HepG2 (cell line): ENCODE data around the gene NSUN6. TPM values are rescaled to one million over a fixed set of nuclear protein-coding genes. Genes with fewer than 3 reads are reported as not detected.

Experiments used
- ATAC-seq: fragments of 200-7000 bp; cut with Tn5 transposase; 3 replicates; pipeline ENCODE4 v1.9.1; 2020; ENCODE audit warnings: mild to moderate bottlenecking, moderate library complexity
- BruUV-seq: library from RNA; stranded (reverse); fragments of 400-500 nt; replicated peaks from 2 replicates; lab custom pipeline; 2021; lab: Mats Ljungman, UMichigan
- CTCF ChIA-PET: fragments of 300-600 bp; formaldehyde crosslinking; extraction: SDS; loops from one replicate; lab custom pipeline; 2021; ENCODE audit warnings: low total read pairs, inconsistent platforms, low intra/inter-chr PET ratio; lab: Yijun Ruan, JAX
- POLR2A ChIA-PET: fragments of 350-600 bp; sonication (Branson Sonifier 250); formaldehyde crosslinking; loops from one replicate; lab custom pipeline; 2020; ENCODE audit warnings: antibody characterized with exemption, inconsistent platforms; lab: Yijun Ruan, JAX
- DNase-seq: peaks from one replicate; pipeline ENCODE4 v3.0.0-alpha.2; 2015; ENCODE audit warnings: low spot score
- FAIRE-seq: peaks from 3 replicates; lab custom pipeline; 2011; peaks lifted over from hg19 to GRCh38; lab: Jason Lieb, UNC
- H2AFZ ChIP-seq: one replicate; pipeline ENCODE4 v1.6.1; 2011; ENCODE audit warnings: low read length, inconsistent platforms
- H3K27ac ChIP-seq: fragments of 300-600 bp; 3 replicates; pipeline ENCODE4 v1.8.0; 2011; ENCODE audit warnings: mixed run types, mild to moderate bottlenecking, mixed read lengths, low read length, inconsistent platforms; ENCODE audit not compliant: insufficient read depth; ENCODE audit errors: extremely low read length
- H3K27me3 ChIP-seq, 2 experiments: fragments of 200-600 bp in 1 of 2; 2 replicates in 1 of 2; 3 replicates in 1 of 2; pipeline versions ENCODE4 v1.6.0 to v1.8.0; 2011; ENCODE audit warnings: low read length in 2 of 2, mild to moderate bottlenecking in 2 of 2, moderate library complexity in 2 of 2, inconsistent platforms in 1 of 2; ENCODE audit not compliant: insufficient read depth in 2 of 2, control insufficient read depth in 1 of 2
- H3K36me3 ChIP-seq, 2 experiments: fragments of 200-600 bp in 1 of 2; replicated peaks in 1 of 2; 2 replicates in 1 of 2; 3 replicates in 1 of 2; pipeline versions ENCODE4 v1.5.1 to v1.8.0; 2011; ENCODE audit warnings: low read length in 2 of 2, inconsistent platforms in 1 of 2; ENCODE audit not compliant: insufficient read depth in 2 of 2, control insufficient read depth in 1 of 2
- H3K4me1 ChIP-seq: 2 replicates; pipeline ENCODE4 v1.5.1; 2012; ENCODE audit warnings: low read length, inconsistent platforms; ENCODE audit not compliant: insufficient read depth
- H3K4me2 ChIP-seq: 2 replicates; pipeline ENCODE4 v1.6.0; 2011; ENCODE audit warnings: low read depth, low read length, inconsistent platforms
- H3K4me3 ChIP-seq, 3 experiments: fragments of 200-600 bp in 1 of 3; sonication (generic), shearing (Covaris generic) in 1 of 3; replicated peaks in 1 of 3; 2 replicates each; pipeline ENCODE4 v1.5.1; 2011 to 2016; ENCODE audit warnings: low read length in 3 of 3, inconsistent platforms in 2 of 3, low read depth in 2 of 3, mild to moderate bottlenecking in 2 of 3, control low read depth in 1 of 3, mixed read lengths in 1 of 3; ENCODE audit not compliant: insufficient read depth in 1 of 3
- H3K79me2 ChIP-seq: one replicate; pipeline ENCODE4 v1.6.1; 2011; ENCODE audit warnings: low read length, inconsistent platforms; ENCODE audit not compliant: insufficient read depth
- H3K9ac ChIP-seq: 2 replicates; pipeline ENCODE4 v1.6.0; 2011; ENCODE audit warnings: mild to moderate bottlenecking, low read depth, low read length, inconsistent platforms; ENCODE audit not compliant: insufficient read depth
- H3K9me3 ChIP-seq: 2 replicates; pipeline ENCODE4 v1.5.1; 2012; ENCODE audit warnings: mild to moderate bottlenecking, low read length
- H4K20me1 ChIP-seq: 2 replicates; pipeline ENCODE4 v1.6.0; 2011; ENCODE audit warnings: inconsistent platforms, mild to moderate bottlenecking, low read length, moderate library complexity; ENCODE audit not compliant: insufficient read depth
- ASH2L ChIP-seq: fragments of 300-600, 200-600 bp; sonication (generic); IDR thresholded peaks from 2 replicates; pipeline ENCODE4 v1.7.0; 2017; ENCODE audit warnings: low read depth, mild to moderate bottlenecking, moderate library complexity, mixed read lengths, low read length; ENCODE audit not compliant: insufficient read length
- FOXC1 ChIP-seq: sonication (generic); formaldehyde crosslinking; IDR thresholded peaks from 2 replicates; pipeline ENCODE4 v1.8.0; 2022; ENCODE audit warnings: mild to moderate bottlenecking, missing genetic modification reagents, borderline replicate concordance
- KDM6A ChIP-seq: IDR thresholded peaks from 2 replicates; pipeline ENCODE4 v1.6.1; 2016; ENCODE audit warnings: low read depth
- MEIS2 ChIP-seq: sonication (generic); formaldehyde crosslinking; IDR thresholded peaks from 2 replicates; pipeline ENCODE4 v1.9.0; 2021; ENCODE audit warnings: mild to moderate bottlenecking, missing genetic modification reagents
- NFAT5 ChIP-seq: sonication (generic); formaldehyde crosslinking; IDR thresholded peaks from 2 replicates; pipeline ENCODE4 v1.4.0; 2020; ENCODE audit warnings: missing genetic modification reagents
- PAX8 ChIP-seq: sonication (generic); formaldehyde crosslinking; IDR thresholded peaks from 2 replicates; pipeline ENCODE4 v1.8.0; 2022; ENCODE audit warnings: mild to moderate bottlenecking, missing genetic modification reagents, borderline replicate concordance
- THAP11 ChIP-seq: IDR thresholded peaks from 2 replicates; pipeline ENCODE4 v1.6.1; 2016; ENCODE audit warnings: missing biosample characterization, missing genetic modification reagents
- ZNF350 ChIP-seq: sonication (generic); formaldehyde crosslinking; IDR thresholded peaks from 2 replicates; pipeline ENCODE4 v1.4.0; 2020; ENCODE audit warnings: mild to moderate bottlenecking, low read depth, missing genetic modification reagents, borderline replicate concordance
- ZNF687 ChIP-seq: sonication (generic); formaldehyde crosslinking; IDR thresholded peaks from 2 replicates; pipeline ENCODE4 v1.5.1; 2020; ENCODE audit warnings: mild to moderate bottlenecking, missing genetic modification reagents, moderate library complexity
- WGBS: methylation state at CpG from one replicate; pipeline ENCODE4 v1.1.6; 2017; ENCODE audit warnings: low lambda C conversion rate; 5-methylcytosine and 5-hydroxymethylcytosine counted together
- in situ Hi-C: cut with HindIII; loops from 2 replicates; pipeline ENCODE4 v1.10.0; 2017; ENCODE audit warnings: low pct_unique_long_range_greater_than_20kb; ENCODE audit not compliant: extremely low pct_ligation_motif_present
- intact Hi-C: fragments of 100-400 bp; cut with micrococcal nuclease; formaldehyde crosslinking; loops from one replicate; pipeline ENCODE4 v1.10.0; 2022; ENCODE audit not compliant: unreplicated experiment
- polyA plus RNA-seq, 8 experiments: library from polyadenylated mRNA; depleted of rRNA in 3 of 8; stranded (reverse) in 7 of 8; unstranded in 1 of 8; fragments of >200 nt; fragmentation: Illumina TruSeq in 4 of 8; extraction: Trizol in 4 of 8; gene quantifications; 2 replicates each; pipeline versions ENCODE4 v1.2.1 to v1.2.3, GENCODE V29; 2011 to 2016; ENCODE audit warnings: low read depth in 4 of 8, missing spikeins in 1 of 8, mixed read lengths in 1 of 8; ENCODE audit not compliant: insufficient read depth in 1 of 8
- total RNA-seq, 5 experiments: library from RNA; depleted of rRNA; stranded (reverse); fragments of >200 nt; fragmentation: Illumina TruSeq; extraction: Trizol; gene quantifications; 2 replicates each; pipeline ENCODE4 v1.2.3, GENCODE V29; 2016; ENCODE audit warnings: low read depth in 1 of 5

Gene NSUN6
- total and polyA plus RNA-seq, 2 of the 13 experiments (the other 11 are each of a cell fraction or from before 2014, with no cell fraction given) = 17.2 to 19.3 TPM

- no peak for TF ChIP-seq PAX8 (CRISPR knock-in tag)
- TF ChIP-seq, all 625 proteins: peak for 0
Measured at GRCh38 chr10:18505456-18506118, 145.8 kb downstream of the NSUN6 start (continued).

GRCh38 chr10:18504161-18504560 is 147.2 kb downstream of the NSUN6 start:
- ChIA-PET POLR2A (no interaction called here), CTCF (no interaction called here)
- in situ Hi-C loops (no loop called here), intact Hi-C loops (no loop called here)
- no peak overlapping the region for H3K27ac ChIP-seq
- BruUV-seq = no TSS peak
- H3K27me3 ChIP-seq = peaks cover 0 to 5% of the 10 kb centered on the region in 2 experiments; a peak in 4 of 5 replicates
- no peaks in the 10 kb centered on the region for H3K79me2 ChIP-seq
- no peak for DNase-seq
- WGBS = 83% methylated on average over 5 of the region's 5 CpGs
- H3K4me2 ChIP-seq = no peak overlapping the region
- no peaks in the 10 kb centered on the region for H3K9me3 ChIP-seq
- H3K4me3 ChIP-seq = no peak overlapping the region
- H3K9ac ChIP-seq = no peak overlapping the region
- no peak for ATAC-seq
- no peaks in the 10 kb centered on the region for H3K4me1 ChIP-seq
- no peak for FAIRE-seq
- H3K36me3 ChIP-seq = no peaks in the 10 kb centered on the region
- H4K20me1 ChIP-seq = no peaks in the 10 kb centered on the region
- no peak overlapping the region for H2AFZ ChIP-seq
- no peak for TF ChIP-seq FOXC1 (CRISPR knock-in tag)
- TF ChIP-seq THAP11 (CRISPR knock-in tag) = no peak
- TF ChIP-seq NFAT5 (CRISPR knock-in tag) = no peak
- no peak for TF ChIP-seq ASH2L
- no peak for TF ChIP-seq MEIS2 (CRISPR knock-in tag)
- no peak for TF ChIP-seq ZNF687 (CRISPR knock-in tag)
- TF ChIP-seq KDM6A (CRISPR knock-in tag) = no peak
- no peak for TF ChIP-seq ZNF350 (CRISPR knock-in tag)
